HG03442 (cell line): ENCODE data around the gene ANK3.

Experiments
- ATAC-seq: cut with Tn5 transposase; IDR thresholded peaks from one replicate; pipeline ENCODE4 v1.9.1; 2021; ENCODE audit warnings: mild to moderate bottlenecking, moderate library complexity; ENCODE audit not compliant: unreplicated experiment

ANK3 gene

GRCh38 chr10:60389413-60390025 is at the start of gene ANK3:
ANK3 (minus strand) TSS chr10:60389875; CDS start chr10:60389538, 337 bp downstream.
- no peak for ATAC-seq

GRCh38 chr10:60434418-60435046 is 44.9 kb upstream of the ANK3 start:
- ATAC-seq, result no peak

DNA sequence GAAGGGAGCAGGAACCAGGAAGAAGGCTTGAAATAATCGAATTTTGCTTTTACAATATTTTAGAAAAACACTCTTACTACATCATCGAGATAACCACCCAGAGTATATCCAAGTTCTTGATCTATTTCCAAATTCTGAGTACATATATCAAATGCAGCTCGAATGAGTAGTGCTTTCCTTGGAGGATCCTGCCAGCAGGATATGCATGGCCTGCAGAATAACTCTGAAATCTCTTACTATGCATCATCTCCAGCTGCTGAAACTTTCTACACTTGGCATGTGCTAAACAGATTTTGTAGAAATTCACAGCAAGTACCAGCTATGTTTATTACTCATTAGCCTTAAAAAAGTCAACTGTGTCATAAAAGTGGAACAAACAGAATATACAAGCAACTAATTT is 44.0 kb upstream of the ANK3 start:
- no peak for ATAC-seq

- no peak for ATAC-seq
Observed at GRCh38 chr10:60430836-60431597, 41.3 kb upstream of the ANK3 start.

GRCh38 chr10:60430017-60430416 is 40.3 kb upstream of the ANK3 start:
- ATAC-seq, result no peak

DNA sequence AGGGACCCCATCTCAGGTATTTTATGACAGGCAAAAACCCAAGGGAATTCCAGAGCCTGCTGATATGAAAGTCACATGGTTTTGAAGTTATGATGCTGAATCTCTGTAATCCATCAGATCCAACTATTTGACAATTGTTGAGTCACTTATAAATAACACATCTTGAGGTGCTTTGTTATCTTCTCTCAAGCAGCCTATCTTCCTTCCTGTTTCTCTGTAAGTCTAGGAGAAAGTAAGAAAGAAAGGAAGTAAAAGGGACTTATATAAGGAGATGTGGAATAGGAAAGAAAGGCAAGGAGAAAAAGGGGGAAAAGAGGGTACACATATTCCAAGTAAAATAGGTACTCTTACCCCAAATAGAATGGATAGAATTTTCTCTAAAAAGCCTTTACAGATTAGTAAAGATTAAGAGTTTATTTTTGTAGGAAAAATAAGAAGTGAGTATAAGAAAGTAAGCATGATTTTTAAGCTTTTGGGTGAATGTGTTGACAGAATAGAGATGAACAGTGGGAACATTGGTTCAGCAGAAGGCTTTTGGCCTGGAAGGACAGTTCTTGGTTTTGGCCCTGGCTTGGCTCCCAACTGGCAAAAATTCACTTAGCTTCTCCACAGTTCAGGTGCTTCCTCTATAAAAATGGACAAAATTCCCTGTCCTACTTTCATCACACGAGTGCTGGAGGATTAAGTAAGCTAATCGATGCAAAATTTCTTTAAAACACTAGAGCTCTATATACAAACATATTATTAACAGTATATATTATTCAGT is 39.6 kb upstream of the ANK3 start:
- ATAC-seq, result no peak

DNA sequence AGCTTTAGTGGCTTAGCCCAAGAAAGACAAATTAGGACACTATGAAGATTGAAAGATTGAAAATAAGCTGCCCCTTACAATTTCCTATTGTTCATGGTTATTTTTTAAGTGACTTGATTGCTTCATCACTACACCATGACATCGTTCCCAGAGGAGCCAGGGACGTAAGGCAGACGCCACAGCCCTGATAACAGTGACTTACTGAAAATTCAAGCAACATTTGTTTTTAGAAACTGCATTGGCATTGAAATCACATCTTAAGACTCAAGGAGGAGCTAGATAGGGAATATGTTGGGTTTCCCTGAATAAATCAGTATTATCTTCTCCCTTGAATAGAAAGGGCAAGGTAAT is 38.7 kb upstream of the ANK3 start:
- ATAC-seq, result no peak

- ATAC-seq, result no peak
Observed at GRCh38 chr10:60427709-60428386, 38.2 kb upstream of the ANK3 start.

DNA sequence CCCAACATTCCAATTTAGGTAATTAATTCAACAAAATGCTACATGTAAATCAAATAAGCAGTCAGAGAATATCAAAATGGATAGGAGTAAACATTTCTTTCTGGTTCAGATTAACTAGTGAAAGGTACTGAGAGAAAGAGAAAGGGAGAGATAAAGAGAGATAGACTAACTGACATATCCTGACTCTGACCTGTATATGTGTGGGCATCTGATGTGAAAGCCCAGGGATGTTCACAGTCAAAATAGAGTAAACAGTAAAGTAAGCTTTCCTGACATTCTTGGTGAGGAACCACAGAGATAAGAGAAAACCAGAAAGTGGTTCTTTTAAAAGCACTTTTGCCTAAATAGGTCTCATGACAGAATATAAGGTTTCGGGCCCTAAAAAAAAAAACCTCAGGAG is 37.5 kb upstream of the ANK3 start:
- ATAC-seq, result no peak

GRCh38 chr10:60426425-60426824 is 36.8 kb upstream of the ANK3 start:
- no peak for ATAC-seq

- ATAC-seq, result no peak
Observed at GRCh38 chr10:60425392-60426110, 35.9 kb upstream of the ANK3 start.

DNA sequence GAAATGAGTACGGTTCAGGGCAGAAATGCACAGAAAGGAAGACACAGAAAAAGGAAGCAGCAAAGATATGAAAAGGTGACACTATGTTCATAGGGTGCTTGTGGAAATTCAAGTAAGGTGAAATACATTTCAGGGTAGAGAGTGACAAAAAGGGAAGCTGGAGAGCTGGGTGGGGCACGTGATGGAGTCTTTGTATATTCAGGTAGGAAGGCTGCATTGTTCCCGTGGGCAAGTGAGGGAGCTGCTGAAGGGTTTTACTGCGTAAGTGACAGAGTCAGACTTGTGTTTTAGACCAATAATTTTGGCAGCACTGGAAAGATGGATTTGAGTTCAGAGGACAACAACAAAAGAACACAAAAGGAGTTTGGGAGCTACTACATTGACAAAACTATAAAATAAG is 35.3 kb upstream of the ANK3 start:
- ATAC-seq, result no peak

DNA sequence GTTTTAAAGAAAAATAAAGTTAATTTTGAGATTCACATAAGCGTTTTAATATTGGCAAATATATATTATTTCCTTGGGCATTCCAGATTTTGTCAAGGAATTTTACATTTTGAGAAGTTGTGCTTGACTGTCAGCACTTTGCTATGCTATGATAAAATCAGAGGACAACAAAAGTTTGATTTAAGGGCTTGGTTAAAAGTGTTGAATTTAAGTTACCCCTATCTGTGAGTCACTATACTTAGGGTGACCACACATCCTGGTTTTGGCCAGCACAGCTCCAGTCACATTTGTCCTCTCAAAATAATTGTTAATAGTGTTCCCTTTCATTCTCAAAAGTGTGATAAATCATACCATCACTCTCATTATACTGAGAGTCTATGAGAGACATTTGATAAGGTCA is 34.2 kb upstream of the ANK3 start:
- ATAC-seq, result no peak

GRCh38 chr10:60422809-60423208 is 33.1 kb upstream of the ANK3 start:
- no peak for ATAC-seq

DNA sequence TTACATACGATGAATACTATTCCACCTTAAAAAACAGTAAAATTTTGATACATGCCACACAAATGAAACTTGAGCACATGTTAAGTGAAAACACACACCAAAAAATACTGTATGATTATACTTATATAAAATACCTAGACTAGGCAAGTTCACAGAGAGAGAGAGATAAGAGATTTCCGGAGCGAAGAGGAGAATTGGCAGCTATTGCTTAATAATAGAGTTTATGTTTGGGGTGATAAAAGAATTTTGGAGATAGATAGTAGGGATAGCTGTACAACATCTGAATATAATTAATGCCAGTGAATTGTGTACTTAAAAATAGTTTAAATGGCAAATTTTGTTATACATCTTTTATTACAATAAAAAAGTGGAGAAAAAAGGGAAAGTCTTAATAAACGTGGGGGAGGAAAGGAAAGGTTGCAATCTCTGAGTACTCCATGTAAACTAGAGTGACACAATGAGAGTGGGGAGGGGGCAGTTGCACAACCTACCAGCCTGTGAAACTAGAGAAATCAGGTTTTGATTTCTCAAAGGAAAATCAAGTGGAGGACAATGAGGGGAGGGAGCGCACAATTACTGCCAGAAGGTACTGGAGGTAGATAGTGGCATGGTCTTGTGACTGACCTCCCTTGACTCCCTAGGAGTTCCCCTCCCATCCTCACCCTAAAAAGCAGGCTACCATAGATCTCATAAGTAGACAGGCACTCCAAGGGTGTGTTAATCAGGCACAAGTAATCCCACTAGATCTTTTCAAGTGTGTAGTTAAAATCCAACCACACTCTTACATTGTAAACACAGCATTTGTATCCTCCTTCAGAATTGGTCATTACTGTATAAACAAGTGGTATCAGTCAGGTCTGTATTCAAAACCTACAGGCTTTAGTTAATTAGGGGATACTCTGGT is 31.6 kb upstream of the ANK3 start:
- ATAC-seq, result no peak

- ATAC-seq, result no peak
Observed at GRCh38 chr10:60419249-60419648, 29.6 kb upstream of the ANK3 start.

DNA sequence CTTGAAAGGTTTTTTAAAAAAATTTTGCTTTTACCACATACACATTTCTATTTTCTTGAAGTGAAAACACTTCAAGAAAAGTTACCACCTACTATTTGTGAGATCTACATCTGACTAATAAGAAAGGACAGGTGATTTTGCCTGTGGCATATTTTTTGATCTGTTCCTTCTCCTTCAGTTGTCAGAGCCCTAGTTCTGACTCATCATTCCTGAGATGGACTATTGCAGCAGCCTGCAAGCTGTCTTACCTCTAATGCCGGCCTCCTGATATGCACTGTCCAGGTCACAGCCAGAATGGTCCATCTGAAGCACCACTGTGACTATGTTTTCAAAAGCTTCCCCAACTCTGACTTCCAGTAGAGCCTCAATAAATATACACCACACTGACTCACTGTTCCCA is 28.2 kb upstream of the ANK3 start:
- no peak for ATAC-seq

DNA sequence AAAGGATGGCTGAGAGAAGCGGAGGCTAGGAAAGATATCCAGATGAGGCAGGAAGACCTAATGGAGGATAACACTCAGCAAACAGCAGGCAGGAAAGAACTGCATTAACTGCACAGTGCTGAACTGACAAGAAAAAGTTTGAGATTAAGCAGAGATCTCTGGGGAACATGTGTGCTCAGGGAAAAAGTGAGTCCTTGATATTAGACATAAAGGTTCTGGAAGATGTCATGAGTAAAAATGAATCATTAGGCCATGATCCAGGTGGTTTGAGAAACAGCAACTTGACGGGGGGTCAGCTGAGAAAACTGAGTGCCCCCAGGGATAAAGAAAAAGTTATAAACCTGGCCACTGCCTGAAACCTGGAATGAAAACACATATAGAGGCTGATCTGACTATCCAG is 27.3 kb upstream of the ANK3 start:
- no peak for ATAC-seq

DNA sequence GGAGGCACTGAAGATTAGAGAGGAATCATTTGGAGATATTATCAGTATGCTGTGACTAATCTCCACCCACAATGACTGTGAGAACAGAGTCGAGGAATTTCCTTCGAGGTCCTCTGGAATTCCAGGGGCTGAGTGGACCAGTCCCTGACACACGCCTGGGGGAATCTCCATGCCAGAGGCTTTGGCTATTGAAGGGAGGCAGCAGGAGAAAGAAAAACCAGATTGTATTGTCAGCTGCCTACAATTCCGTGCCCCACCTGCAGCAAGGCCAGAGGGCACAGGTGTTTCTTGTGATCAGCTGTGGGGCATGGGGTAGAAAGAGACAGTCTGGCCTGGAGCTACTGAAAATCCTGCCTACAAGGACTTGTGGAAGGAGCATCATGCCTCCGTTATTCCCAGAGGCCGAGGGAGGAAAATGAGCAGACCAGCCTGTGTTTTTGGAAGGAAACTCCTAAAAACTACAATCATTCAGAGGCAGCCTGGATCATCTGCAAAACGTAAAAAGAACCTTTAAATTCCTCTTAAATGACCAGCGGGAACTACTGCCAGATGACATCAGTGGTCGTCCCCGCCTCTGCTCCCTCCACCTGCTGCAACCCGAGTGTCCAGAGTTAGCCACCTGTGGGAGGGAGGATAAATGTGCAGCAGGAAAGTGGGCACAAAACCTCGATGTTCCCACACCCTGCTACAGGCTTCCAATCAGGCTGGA is 25.4 kb upstream of the ANK3 start:
- ATAC-seq, result no peak
